HG03442 (cell line): ENCODE measurements around the gene PIK3C2A.
"Not testable (repeated sequence)": the region's sequence is repeated elsewhere in the genome, so short reads cannot be mapped to it uniquely, and the experiment has no call there.

ENCODE experiments used
- ATAC-seq: cut with Tn5 transposase; IDR thresholded peaks from one replicate; pipeline ENCODE4 v1.9.1; 2021; ENCODE audit warnings: mild to moderate bottlenecking, moderate library complexity; ENCODE audit not compliant: unreplicated experiment

The PIK3C2A gene, protein sequence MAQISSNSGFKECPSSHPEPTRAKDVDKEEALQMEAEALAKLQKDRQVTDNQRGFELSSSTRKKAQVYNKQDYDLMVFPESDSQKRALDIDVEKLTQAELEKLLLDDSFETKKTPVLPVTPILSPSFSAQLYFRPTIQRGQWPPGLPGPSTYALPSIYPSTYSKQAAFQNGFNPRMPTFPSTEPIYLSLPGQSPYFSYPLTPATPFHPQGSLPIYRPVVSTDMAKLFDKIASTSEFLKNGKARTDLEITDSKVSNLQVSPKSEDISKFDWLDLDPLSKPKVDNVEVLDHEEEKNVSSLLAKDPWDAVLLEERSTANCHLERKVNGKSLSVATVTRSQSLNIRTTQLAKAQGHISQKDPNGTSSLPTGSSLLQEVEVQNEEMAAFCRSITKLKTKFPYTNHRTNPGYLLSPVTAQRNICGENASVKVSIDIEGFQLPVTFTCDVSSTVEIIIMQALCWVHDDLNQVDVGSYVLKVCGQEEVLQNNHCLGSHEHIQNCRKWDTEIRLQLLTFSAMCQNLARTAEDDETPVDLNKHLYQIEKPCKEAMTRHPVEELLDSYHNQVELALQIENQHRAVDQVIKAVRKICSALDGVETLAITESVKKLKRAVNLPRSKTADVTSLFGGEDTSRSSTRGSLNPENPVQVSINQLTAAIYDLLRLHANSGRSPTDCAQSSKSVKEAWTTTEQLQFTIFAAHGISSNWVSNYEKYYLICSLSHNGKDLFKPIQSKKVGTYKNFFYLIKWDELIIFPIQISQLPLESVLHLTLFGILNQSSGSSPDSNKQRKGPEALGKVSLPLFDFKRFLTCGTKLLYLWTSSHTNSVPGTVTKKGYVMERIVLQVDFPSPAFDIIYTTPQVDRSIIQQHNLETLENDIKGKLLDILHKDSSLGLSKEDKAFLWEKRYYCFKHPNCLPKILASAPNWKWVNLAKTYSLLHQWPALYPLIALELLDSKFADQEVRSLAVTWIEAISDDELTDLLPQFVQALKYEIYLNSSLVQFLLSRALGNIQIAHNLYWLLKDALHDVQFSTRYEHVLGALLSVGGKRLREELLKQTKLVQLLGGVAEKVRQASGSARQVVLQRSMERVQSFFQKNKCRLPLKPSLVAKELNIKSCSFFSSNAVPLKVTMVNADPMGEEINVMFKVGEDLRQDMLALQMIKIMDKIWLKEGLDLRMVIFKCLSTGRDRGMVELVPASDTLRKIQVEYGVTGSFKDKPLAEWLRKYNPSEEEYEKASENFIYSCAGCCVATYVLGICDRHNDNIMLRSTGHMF (N-terminal part only)

DNA sequence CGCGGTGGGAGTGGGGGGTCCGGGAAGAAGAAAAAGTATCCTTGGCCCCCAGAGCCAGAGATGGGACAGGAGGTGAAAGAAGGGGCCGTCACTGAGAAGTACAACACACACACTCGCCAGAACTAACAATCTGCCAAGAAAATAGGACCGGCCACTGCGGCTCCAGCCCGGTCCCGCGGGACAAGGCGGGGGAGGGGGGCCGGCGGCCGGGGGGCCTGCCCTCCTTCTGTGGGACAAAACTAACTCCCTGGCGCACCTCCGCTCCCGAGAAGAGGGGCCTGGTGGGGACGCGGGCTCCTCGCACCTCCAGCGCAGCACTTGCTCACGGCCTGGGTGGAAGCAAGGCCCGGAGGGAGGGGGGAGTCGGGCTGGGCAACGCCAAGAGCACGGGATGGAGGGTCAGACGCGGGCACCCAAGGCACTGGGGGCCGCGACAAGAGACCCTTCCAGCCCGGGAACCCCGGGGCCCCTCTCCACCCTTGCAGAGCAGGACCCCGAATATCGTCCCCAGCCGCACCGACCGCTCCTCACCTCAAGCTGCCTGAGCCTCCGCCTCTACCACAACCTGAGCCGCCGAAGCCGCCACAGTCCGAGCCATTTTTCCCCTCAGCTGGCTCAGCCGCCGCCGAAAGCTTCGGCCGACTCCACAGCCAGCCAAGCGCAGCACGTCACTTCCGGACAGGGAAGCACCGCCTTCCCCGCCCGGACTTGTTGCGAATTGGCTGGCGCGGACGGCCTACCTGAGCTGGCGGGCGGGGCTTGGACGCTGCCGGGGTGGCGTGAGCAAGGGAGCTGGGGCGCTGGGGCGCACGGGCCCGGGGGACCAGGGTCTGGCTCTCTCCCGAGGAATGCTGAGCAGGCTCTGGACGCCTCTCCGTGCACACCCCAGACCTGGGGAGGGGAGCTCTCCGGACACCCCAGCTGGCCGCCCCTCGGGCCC lies at the start of gene PIK3C2A:
Gene PIK3C2A (minus strand): TSS at position 670 of the 940 bp plus-strand sequence. CDS start 38,245 bp downstream, outside the sequence.
- peak; percentile 96 for ATAC-seq

DNA sequence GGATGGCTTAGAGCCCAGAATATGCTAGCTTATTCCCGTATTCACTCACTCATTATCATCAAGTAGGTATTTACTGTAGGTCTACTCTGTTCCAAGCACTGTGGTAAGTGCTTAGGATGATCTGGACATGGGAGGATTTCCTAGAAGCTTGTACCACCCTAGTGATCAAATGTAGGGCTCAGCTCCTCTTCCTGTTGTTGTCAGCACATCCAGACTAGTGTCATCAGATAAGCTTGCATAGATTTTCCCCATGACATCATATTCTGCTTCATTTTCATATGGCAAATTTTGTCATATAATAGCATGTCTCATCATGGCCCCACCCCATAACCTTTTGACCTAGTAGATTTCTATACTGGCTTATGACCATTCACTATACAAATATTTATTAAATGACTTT lies 49.4 kb upstream of the PIK3C2A start:
- no peak for ATAC-seq

DNA sequence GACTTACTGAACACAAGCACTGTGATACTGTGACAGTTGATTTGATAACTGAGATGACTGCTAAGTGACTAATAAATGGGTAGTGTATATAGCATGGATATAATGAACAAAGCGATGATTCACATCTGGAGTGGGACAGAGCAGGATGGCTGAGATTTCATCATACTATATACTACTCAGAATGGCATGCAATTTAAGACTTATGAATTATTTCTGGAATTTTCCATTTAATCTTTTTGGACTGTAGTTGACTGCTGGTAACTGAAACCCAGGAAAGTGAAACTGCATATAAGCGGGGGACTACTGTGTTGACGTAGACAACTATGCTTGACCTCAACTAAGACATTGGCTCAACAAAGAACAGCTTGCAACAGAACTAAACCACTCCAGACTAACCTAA lies 48.7 kb upstream of the PIK3C2A start:
- ATAC-seq: no peak

DNA sequence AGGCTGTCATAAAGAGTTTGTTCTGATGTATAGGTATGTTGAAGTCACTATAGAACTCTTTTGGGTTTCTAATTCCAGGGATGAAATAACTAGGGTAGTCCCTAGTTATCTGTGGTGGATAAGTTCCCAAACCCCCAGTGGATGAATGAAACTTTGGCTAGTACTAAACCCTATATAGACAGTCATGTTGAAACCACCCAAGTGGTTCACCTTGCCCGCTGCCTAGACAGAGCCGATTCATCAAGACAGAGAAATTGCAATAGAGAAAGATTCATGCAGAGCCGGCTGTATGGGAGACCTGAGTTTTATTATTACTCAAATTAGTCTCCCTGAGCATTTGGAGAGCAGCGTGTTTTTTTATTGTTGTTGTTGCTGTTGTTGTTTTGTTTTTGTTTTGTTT lies 44.9 kb upstream of the PIK3C2A start:
- no peak for ATAC-seq

DNA sequence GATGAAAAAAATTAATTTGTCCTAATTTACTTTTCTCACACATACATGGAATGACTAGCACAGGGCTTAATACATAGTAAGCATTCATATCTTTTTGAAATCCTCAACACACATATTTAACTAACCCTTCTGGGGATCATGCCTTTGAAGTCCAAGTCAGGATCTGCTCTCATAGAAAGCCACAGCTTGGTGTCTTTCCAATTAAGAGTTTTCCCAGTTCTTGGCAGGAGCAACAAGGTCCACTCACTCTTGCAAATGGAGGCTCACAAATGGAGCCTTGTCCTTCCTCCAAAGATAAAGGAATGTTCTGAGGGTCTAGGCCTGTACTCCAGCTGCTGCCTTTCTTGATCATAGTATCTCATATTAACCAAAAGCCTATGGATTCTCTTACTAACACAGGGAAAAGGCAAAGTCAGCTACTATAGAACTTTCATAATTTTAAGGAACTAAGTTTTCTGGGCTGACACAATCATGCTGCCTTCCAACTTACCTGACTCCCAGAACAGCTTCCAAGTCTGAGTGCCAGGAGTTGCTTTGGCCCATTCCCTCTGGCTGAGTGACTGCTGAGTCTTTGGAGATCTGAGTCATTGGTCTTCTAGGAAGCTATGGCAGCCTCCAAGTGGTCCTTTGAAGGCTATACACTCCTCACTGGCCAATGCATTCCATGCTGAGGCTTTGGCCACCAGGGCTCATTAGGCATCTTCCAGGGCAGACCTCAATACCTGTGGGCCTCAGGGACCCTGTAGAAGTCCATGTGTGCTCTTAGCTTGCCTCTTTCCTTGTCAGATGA lies 43.0 kb upstream of the PIK3C2A start:
- ATAC-seq: no peak

DNA sequence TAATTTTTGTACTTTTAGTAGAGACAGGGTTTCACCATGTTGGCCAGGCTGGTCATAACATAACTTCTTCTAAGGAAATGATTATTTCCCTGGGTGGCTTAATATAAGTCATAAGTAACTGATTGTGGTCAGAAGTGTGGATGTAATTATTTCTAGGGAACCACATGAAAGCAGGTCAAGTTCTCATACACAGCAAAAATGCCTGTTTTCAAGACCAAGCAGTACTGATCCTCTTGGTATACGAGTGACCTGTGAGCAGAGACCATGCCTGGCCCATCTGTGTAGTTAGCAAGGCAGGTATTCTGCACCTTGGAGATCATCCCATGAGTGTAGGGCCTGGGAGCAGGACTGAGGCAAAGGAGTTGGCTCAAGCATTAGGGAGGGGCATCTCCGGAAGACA lies 36.3 kb upstream of the PIK3C2A start:
- ATAC-seq: peak; percentile 96

DNA sequence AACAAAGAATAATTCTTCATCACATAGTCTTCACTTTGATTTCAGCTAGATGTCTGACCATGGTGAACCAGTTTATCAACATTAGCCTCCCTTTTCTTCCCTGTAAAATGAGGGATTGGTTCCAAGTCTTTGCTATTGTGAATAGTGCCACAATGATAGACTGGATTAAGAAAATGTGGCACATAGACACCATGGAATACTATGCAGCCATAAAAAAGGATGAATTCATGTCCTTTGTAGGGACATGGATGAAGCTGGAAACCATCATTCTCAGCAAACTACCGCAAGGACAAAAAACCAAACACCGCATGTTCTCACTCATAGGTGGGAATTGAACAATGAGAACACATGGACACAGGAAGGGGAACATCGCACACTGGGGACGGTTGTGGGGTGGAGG lies 35.2 kb upstream of the PIK3C2A start:
- not testable (repeated sequence) for ATAC-seq

DNA sequence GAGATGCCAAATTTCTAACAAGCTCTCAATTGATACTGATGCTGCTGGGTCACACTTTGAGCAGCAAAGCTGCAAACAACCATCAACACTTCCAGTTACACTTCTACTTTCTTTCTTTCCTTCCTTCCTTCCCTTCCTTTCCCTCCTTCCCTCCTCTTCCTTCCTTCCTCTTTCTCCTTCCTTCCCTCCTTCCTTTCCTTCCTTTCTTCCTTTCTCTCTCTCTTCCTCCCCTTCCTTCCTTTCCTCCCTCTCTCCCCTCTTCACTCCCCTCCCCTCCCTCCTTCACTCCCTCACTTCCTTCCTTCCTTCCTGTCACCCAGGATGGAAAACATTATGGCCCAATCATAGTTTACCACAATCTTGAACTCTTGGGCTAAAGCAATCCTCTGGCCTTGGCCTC lies 33.0 kb upstream of the PIK3C2A start:
- ATAC-seq: no peak

DNA sequence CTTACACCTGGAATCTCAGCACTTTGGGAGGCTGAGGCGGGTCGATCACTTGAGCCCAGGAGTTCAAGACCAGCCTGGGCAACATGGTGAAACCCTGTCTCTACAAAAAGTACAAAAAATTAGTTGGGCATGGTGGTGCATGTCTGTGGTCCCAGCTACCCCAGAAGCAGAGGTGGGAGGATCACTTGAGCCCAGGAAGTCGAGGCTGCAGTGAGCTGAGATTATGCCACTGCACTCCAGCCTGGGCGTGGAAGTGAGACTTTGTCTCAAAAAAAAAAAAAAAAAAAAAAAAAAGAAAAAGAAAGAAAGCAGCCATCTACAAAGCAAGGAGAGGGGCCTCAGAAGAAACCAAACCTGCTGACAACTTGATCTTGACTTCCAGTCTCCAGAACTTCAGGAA lies 32.1 kb upstream of the PIK3C2A start:
- ATAC-seq: not testable (repeated sequence)

DNA sequence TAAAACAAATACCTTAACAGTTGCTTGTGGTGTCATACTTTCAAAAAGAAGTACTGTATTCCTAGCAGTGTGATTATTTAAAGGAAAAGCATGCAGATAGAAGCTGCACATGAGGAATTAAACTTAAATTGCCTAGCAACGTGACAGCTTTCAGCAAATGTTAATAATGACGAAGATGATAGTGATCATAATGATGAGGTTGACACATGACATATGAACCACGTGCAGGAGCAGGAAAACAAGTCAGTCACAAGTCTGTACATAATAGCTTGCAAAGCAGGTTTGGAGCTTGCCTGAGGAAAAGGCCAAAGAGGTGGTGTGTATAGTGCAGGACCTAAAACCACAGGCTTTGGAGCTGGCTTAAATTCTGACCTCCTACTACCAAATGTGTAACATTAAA lies 30.6 kb upstream of the PIK3C2A start:
- ATAC-seq: no peak

DNA sequence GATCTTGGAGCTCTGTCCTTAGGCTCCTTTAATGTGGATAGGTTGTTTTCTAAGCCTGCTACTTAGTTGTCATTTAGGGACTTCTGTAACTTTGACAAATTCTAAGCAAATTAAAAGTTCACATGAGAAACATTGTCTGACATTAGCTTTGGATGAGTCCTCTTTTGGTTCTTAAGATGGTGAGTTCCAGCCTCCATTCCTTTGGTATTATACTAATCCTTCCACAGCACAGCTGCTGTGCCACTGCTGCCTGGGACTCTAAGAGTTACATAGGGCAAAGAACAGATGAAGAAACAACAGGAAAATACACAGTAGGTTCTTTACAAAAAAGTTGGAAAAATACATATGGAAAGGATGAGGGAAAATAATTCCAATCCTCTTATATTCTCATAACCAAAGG lies 25.3 kb upstream of the PIK3C2A start:
- ATAC-seq: no peak

DNA sequence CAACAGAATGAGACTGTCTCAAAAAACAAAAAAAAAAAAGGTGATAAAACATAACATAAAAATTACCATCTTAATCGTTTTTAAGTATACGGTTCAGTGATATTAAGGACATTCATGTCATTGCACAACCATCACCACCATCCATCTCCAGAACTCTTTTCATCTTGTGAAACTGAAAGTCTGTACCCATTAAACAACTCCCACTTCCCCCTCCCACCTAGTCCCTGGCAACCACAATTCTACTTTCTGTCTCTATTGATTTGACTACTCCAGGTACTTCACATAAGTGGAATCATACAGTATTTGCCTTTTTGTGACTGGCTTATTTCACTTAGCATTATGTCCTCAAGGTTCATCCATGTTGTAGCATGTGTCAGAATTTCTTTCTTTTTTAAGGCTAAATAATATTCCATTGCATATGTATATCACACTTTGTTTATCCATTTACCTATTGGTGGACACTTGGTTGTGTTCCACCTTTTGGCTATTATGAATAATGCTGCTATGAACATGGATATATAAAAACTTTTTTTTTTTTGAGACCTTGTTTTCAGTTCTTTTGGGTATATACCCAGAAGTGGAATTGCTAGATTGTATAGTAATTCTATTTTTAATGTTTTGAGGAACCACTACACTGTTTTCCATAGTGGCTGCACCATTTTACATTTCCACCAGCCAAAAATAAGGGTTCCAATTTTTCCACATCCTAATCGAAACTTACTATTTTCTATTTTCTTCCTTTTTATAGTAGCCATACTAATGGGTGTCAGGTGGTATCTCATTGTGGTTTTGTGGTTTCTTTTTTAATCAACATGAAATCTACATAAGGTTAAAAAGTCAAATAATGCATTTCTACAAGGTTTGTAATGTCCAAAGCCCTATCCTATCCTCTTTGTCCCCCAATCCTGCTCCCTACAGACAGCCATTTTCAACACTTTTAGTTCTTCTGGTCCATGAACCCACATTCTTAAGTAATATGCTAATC lies 23.4 kb upstream of the PIK3C2A start:
- peak; percentile 96 for ATAC-seq

DNA sequence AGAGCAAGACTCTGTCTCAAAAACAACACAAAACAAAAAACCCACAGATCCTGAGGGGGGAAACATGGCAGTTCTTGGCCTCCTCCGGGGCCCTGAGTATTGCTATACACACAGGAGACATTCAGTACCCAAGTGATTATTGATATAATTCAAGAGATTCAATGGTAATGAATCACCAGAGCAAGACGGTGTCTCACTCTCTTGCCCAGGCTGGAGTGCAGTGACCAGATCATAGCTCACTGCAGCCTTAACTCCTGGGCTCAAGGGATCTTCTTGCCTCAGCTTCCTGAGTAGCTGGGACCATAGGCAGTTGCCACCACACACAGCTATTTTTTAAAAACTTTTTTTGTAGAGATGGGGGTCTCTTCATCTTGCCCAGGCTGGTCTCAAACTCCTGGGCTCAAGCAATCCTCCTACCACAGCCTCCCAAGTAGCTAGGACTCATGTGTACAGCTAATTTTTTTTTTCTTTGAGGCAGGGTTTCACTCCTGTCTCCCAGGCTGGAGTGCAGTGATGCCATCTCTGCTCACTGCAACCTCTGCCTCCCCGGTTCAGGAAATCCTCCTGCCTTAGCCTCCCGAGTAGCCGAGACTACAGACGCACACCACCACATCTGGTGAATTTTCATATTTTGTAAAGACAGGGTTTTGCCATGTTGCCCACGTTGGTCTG lies 21.8 kb upstream of the PIK3C2A start:
- ATAC-seq: no peak

DNA sequence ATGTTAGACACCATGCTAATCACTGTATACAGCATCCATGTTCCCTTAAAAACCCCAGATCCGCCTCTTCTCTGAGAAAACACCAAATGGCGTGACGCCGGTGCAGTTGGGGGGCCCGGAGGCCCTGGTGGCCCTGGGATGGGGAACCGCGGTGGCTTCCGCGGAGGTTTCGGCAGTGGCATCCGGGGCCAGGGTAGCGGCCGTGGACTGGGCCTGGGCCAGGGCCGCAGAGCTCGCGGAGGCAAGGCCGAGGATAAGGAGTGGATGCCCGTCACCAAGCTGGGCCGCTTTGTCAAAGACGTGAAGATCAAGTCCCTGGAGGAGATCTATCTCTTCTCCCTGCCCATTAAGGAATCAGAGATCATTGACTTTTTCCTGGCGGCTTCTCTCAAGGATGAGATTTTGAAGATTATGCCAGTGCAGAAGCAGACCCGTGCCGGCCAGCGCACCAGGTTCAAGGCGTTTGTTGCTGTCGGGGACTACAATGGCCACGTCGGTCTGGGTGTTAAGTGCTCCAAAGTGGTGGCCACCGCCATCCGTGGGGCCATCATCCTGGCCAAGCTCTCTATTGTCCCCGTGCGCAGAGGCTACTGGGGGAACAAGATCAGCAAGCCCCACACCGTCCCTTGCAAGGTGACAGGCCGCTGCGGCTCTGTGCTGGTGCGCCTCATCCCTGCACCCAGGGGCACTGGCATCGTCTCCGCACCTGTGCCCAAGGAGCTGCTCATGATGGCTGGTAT lies 20.6 kb upstream of the PIK3C2A start:
- not testable (repeated sequence) for ATAC-seq

DNA sequence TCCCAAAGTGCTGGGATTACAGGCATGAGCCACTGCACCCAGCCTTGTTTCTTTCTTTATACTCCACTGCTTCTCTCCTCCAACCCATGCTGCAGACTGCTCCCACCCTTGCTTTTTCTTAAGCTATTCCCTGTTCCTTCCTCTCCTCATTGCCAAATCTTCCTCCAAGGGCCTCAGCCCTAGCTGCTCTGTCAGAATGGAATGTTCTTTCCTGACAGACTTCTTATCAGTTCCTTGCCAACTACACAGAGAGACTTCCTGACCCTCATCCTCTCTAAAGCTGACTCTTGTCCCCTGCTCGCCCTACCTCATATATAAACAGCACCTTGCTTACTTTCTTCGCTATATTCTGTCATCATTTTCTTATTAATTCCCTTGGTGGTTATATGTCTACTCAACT lies 16.9 kb upstream of the PIK3C2A start:
- no peak for ATAC-seq

DNA sequence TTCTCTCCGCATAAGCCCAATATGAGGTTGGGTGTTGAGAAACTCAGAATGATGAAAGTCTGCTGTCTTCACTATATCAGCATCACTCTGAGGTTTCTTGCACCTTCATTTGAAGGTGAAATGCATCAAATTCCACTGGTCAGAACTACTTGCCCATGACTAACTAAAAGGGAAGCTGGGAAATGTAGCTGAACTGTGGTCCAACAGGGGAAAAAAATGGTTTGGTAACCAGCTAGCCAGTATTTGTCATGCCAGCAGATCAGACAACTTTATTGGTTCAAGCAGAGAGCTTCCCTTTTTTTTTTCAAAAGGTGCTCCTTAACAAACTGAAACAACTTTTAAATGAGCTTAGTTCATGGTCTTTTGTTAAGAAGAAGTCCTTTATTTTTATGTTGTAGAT lies 14.2 kb upstream of the PIK3C2A start:
- ATAC-seq: no peak

DNA sequence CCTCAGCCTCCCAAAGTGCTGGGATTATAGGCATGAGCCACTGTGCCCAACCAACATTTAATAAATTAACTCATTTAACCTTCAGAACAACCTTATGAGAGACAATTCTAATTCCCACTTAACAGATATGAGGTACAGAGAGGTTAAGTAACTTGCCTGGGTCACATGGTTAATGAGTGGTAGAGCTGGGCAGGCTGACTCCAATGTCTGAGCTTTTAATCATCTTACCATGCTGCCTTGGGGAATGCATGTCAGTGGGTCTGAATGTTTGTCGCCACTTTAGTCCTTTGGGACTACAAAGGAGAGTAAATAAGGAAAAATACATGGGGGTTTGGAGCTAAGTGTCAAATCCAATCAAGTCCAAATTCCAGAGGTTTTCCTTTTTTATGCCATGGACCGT lies 11.2 kb upstream of the PIK3C2A start:
- no peak for ATAC-seq
